Uterus (tissue), 4 donors: Measurements from ENCODE around the gene OR52A5. TPM values are rescaled to one million over a fixed set of nuclear protein-coding genes. Genes with fewer than 3 reads are reported as not detected.

ENCODE experiments used
- DNase-seq, 2 donors: peaks; one replicate each; pipeline ENCODE4 v3.0.0-alpha.2; 2019 to 2020
- H3K27ac ChIP-seq, 2 donors: fragments of 200-600 bp; sonication (generic); 1 replicate in 1 of 2; 2 replicates in 1 of 2; pipeline ENCODE4 v1.5.1; 2016 to 2018
- H3K27me3 ChIP-seq, 2 donors: fragments of 200-600 bp; sonication (generic); one replicate each; pipeline ENCODE4 v1.5.1; 2018 to 2019; ENCODE audit warnings: control low read depth in 1 of 2
- H3K36me3 ChIP-seq, 2 donors: fragments of 200-600 bp; sonication (generic); one replicate each; pipeline ENCODE4 v1.5.1; 2019; ENCODE audit warnings: control low read depth in 1 of 2
- H3K4me1 ChIP-seq, 2 donors: fragments of 200-600 bp; sonication (generic); one replicate each; pipeline ENCODE4 v1.5.1; 2018 to 2019; ENCODE audit warnings: control low read depth in 1 of 2
- H3K4me3 ChIP-seq, 2 donors: fragments of 200-600 bp; sonication (generic); 1 replicate in 1 of 2; 2 replicates in 1 of 2; pipeline ENCODE4 v1.5.1; 2018 to 2019; ENCODE audit warnings: mild to moderate bottlenecking in 1 of 2
- H3K9me3 ChIP-seq, 2 donors: fragments of 200-600 bp; sonication (generic); one replicate each; pipeline ENCODE4 v1.5.1; 2019; ENCODE audit warnings: control low read depth in 1 of 2
- CTCF ChIP-seq, 4 experiments: fragments of 200-600 bp in 2 of 4; fragments of 450-650 bp in 2 of 4; sonication (generic) in 2 of 4; IDR thresholded peaks; one replicate each; pipeline ENCODE4 v1.5.1; 2016 to 2019; ENCODE audit warnings: antibody characterized with exemption in 4 of 4, mild to moderate bottlenecking in 2 of 4, moderate library complexity in 1 of 4
- POLR2A ChIP-seq, 2 donors: fragments of 450-650 bp; IDR thresholded peaks; one replicate each; pipeline ENCODE4 v1.6.1; 2016; ENCODE audit warnings: antibody characterized with exemption in 2 of 2, mild to moderate bottlenecking in 1 of 2, moderate library complexity in 1 of 2
- intact Hi-C: fragments of 100-400 bp; cut with DNase I; formaldehyde crosslinking; loops from one replicate; pipeline ENCODE4 v1.15.1; 2023; ENCODE audit warnings: low total_unique reads
- total RNA-seq, 4 donors: library from RNA; depleted of rRNA in 3 of 4; stranded (reverse); fragments of >200 nt in 3 of 4; gene quantifications; one replicate each; pipeline versions ENCODE4 v1.1.0 to v1.2.4, GENCODE V29; 2014 to 2023
- donor health status: DM: yes; HTN: yes; CAD: no.

The OR52A5 gene
- total RNA-seq, 4 donors from 2014 or later = not detected

- no peak overlapping the region for H3K27ac ChIP-seq
- H3K27me3 ChIP-seq = no peaks in the 10 kb centered on the region
- H3K36me3 ChIP-seq = no peaks in the 10 kb centered on the region
- intact Hi-C loops = no loop called here
- H3K4me1 ChIP-seq = no peaks in the 10 kb centered on the region
- TF ChIP-seq CTCF (IDR thresholded peaks at IDR 0.05) = no peak
- no peak for TF ChIP-seq POLR2A (IDR thresholded peaks at IDR 0.05)
- H3K4me3 ChIP-seq = no peak overlapping the region
- no peak for DNase-seq
- no peaks in the 10 kb centered on the region for H3K9me3 ChIP-seq
Observed at GRCh38 chr11:5137014-5137413, 1.1 kb downstream of the OR52A5 start.

- H3K4me1 ChIP-seq = no peaks in the 10 kb centered on the region
- intact Hi-C loops = no loop called here
- no peak overlapping the region for H3K27ac ChIP-seq
- TF ChIP-seq POLR2A (IDR thresholded peaks at IDR 0.05) = no peak
- no peak for TF ChIP-seq CTCF (IDR thresholded peaks at IDR 0.05)
- H3K27me3 ChIP-seq = no peaks in the 10 kb centered on the region
- no peak overlapping the region for H3K4me3 ChIP-seq
- no peaks in the 10 kb centered on the region for H3K36me3 ChIP-seq
- H3K9me3 ChIP-seq = no peaks in the 10 kb centered on the region
- no peak for DNase-seq
Observed at GRCh38 chr11:5136261-5136660, 1.9 kb downstream of the OR52A5 start.

GRCh38 chr11:5131584-5132335, 6.4 kb downstream of the OR52A5 start:
- no peaks in the 10 kb centered on the region for H3K36me3 ChIP-seq
- H3K9me3 ChIP-seq = no peaks in the 10 kb centered on the region
- H3K4me3 ChIP-seq = no peak overlapping the region
- no peak for DNase-seq
- H3K27me3 ChIP-seq = no peaks in the 10 kb centered on the region
- TF ChIP-seq CTCF (IDR thresholded peaks at IDR 0.05) (no peak), POLR2A (IDR thresholded peaks at IDR 0.05) (no peak)
- no peak overlapping the region for H3K27ac ChIP-seq
- intact Hi-C loops = no loop called here
- no peaks in the 10 kb centered on the region for H3K4me1 ChIP-seq

DNA sequence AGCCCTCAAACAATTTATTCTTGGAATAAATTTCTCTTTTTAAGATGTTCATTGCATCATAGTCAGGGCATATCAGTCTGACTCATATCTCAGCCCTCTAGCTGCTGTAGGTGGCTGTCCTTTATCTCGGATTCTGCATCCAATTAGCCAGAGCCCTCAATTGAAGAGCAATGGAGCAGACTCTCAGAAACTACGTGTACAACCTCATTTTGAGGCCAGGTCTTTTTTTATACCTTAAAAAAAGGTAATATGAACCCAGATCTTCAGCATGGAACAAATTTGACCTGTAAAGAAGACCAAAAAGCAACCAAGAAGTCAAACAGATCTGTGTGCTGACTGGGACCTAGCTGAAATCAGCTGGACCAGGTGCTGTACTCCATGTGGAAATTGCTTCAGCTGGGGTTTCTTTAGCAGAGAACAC, 8.7 kb downstream of the OR52A5 start:
- H3K36me3 ChIP-seq = no peaks in the 10 kb centered on the region
- H3K4me1 ChIP-seq = no peaks in the 10 kb centered on the region
- no peak for TF ChIP-seq CTCF (IDR thresholded peaks at IDR 0.05)
- TF ChIP-seq POLR2A (IDR thresholded peaks at IDR 0.05) = no peak
- no peak overlapping the region for H3K4me3 ChIP-seq
- no peak for DNase-seq
- intact Hi-C loops = no loop called here
- H3K27me3 ChIP-seq = no peaks in the 10 kb centered on the region
- H3K9me3 ChIP-seq = no peaks in the 10 kb centered on the region
- H3K27ac ChIP-seq = no peak overlapping the region

GRCh38 chr11:5124891-5125620, 13.1 kb downstream of the OR52A5 start:
- intact Hi-C loops = no loop called here
- no peak overlapping the region for H3K4me3 ChIP-seq
- H3K27ac ChIP-seq = no peak overlapping the region
- no peaks in the 10 kb centered on the region for H3K27me3 ChIP-seq
- H3K4me1 ChIP-seq = no peaks in the 10 kb centered on the region
- no peak for TF ChIP-seq CTCF (IDR thresholded peaks at IDR 0.05)
- no peak for TF ChIP-seq POLR2A (IDR thresholded peaks at IDR 0.05)
- H3K9me3 ChIP-seq = no peaks in the 10 kb centered on the region
- DNase-seq = no peak
- H3K36me3 ChIP-seq = no peaks in the 10 kb centered on the region
